GM12864 (cell line): ENCODE results near the gene ZFR.
"Not testable (repeated sequence)": the region's sequence is repeated elsewhere in the genome, so short reads cannot be mapped to it uniquely, and the experiment has no call there.

ENCODE experiments used
- DNase-seq: peaks from one replicate; pipeline ENCODE4 v3.0.0-alpha.2; 2011; ENCODE audit warnings: low read depth
- H3K4me3 ChIP-seq: 2 replicates; pipeline ENCODE4 v1.5.1; 2011; ENCODE audit warnings: mild to moderate bottlenecking, low read depth, low read length, control low read depth
- CTCF ChIP-seq: IDR thresholded peaks from 2 replicates; pipeline ENCODE4 v1.5.1; 2011; ENCODE audit warnings: low read depth, mild to moderate bottlenecking, moderate library complexity, low read length, control low read depth, inconsistent platforms; ENCODE audit errors: missing control alignments

Gene ZFR

GRCh38 chr5:32432633-32433032 is 11.9 kb downstream of the ZFR start:
- TF ChIP-seq CTCF = no peak
- no peak overlapping the region for H3K4me3 ChIP-seq

GRCh38 chr5:32430825-32431224 is 13.7 kb downstream of the ZFR start:
- not testable (repeated sequence) for DNase-seq, H3K4me3 ChIP-seq

More at GRCh38 chr5:32432633-32433032, 11.9 kb downstream of the ZFR start:
- no peak for DNase-seq

- no peak for TF ChIP-seq CTCF
- no peak for DNase-seq
- H3K4me3 ChIP-seq = no peak overlapping the region
Measured at GRCh38 chr5:32428426-32428825, 16.1 kb downstream of the ZFR start.

GRCh38 chr5:32426440-32427151 is 17.9 kb downstream of the ZFR start:
- no peak overlapping the region for H3K4me3 ChIP-seq
- no peak for DNase-seq
- no peak for TF ChIP-seq CTCF

GRCh38 chr5:32422697-32423096 is 21.8 kb downstream of the ZFR start:
- H3K4me3 ChIP-seq = no peak overlapping the region
- no peak for TF ChIP-seq CTCF
- DNase-seq = no peak

- TF ChIP-seq CTCF = no peak
- no peak for DNase-seq
- H3K4me3 ChIP-seq = no peak overlapping the region
Measured at GRCh38 chr5:32421075-32421474, 23.5 kb downstream of the ZFR start.

- no peak overlapping the region for H3K4me3 ChIP-seq
- DNase-seq = no peak
- no peak for TF ChIP-seq CTCF
Measured at GRCh38 chr5:32420506-32420905, 24.0 kb downstream of the ZFR start.
